Mucosa of descending colon (tissue), 3 donors: ENCODE results near the gene ASPG. TPM values are rescaled to one million over a fixed set of nuclear protein-coding genes. Genes with fewer than 3 reads are reported as not detected.

Experiments
- ATAC-seq: fragments of 200-7000 bp; cut with Tn5 transposase; one replicate; pipeline ENCODE4 v1.9.1; 2020; ENCODE audit warnings: mild to moderate bottlenecking, moderate library complexity
- DNase-seq, 3 donors: peaks; one replicate each; pipeline ENCODE4 v3.0.0-alpha.2; 2020
- H3K36me3 ChIP-seq: fragments of 200-600 bp; one replicate; pipeline ENCODE4 v1.8.0; 2021; ENCODE audit warnings: low read depth, mild to moderate bottlenecking
- H3K4me1 ChIP-seq: fragments of 200-600 bp; one replicate; pipeline ENCODE4 v1.8.0; 2021; ENCODE audit warnings: low read depth, mild to moderate bottlenecking
- H3K4me3 ChIP-seq: fragments of 200-600 bp; one replicate; pipeline ENCODE4 v1.8.0; 2021; ENCODE audit warnings: mild to moderate bottlenecking
- H3K9me3 ChIP-seq: fragments of 200-600 bp; one replicate; pipeline ENCODE4 v1.8.0; 2021; ENCODE audit warnings: mild to moderate bottlenecking
- CTCF ChIP-seq: fragments of 200-600 bp; IDR thresholded peaks from one replicate; pipeline ENCODE4 v1.8.0; 2022; ENCODE audit warnings: antibody characterized with exemption, mild to moderate bottlenecking
- intact Hi-C, 2 donors: fragments of 100-400 bp; cut with DNase I in 1 of 2; cut with micrococcal nuclease in 1 of 2; formaldehyde crosslinking; loops; one replicate each; pipeline versions ENCODE4 v1.11.0 to v1.11.1; 2022; cut with DNase I, micrococcal nuclease
- total RNA-seq, 3 donors: library from RNA; stranded (reverse); fragmentation: NEBNext Ultra II Directional in 2 of 3; extraction: Animal tissue kit (Norgen Biotek cat#: 25700) in 2 of 3; gene quantifications; one replicate each; pipeline versions ENCODE4 v1.2.1 to v1.2.4, GENCODE V29; 2021 to 2023
- donor health status: DM: no; HTN: no; CAD: no; lungs with moderate emphysema.
- donor health status: DM: no; HTN: no; CAD: no.
- donor health status: DM: no; HTN: yes; CAD: no.

Gene ASPG
- total RNA-seq, 3 donors from 2014 or later = 2.1 to 15.0 (median 14.2) TPM

- H3K4me3 ChIP-seq = no peak overlapping the region
- DNase-seq (peak in 1 of 3 donors; percentile 30), ATAC-seq (no peak)
- no peaks in the 10 kb centered on the region for H3K9me3 ChIP-seq
- no peak for TF ChIP-seq CTCF
- H3K36me3 ChIP-seq = no peaks in the 10 kb centered on the region
- intact Hi-C loops = no loop called here
- H3K4me1 ChIP-seq = no peaks in the 10 kb centered on the region
Observed at GRCh38 chr14:104148433-104149277, 63.2 kb downstream of the ASPG start.

- TF ChIP-seq CTCF = no peak
- DNase-seq = peak in 1 of 3 donors; percentile 37
Observed at GRCh38 chr14:104149278-104149595, 63.7 kb downstream of the ASPG start.

GRCh38 chr14:104149617-104150135 lies 64.2 kb downstream of the ASPG start:
- ATAC-seq (no peak), DNase-seq (peak in 1 of 3 donors; percentile 41)
- Histone ChIP-seq H3K4me3 (no peak overlapping the region), H3K36me3 (no peaks in the 10 kb centered on the region), H3K4me1 (no peaks in the 10 kb centered on the region), H3K9me3 (no peaks in the 10 kb centered on the region)
- no peak for TF ChIP-seq CTCF
- intact Hi-C loops = no loop called here

More at GRCh38 chr14:104149278-104149595, 63.7 kb downstream of the ASPG start:
- no peak overlapping the region for H3K4me3 ChIP-seq
- H3K36me3 ChIP-seq = no peaks in the 10 kb centered on the region
- ATAC-seq = no peak
- intact Hi-C loops = no loop called here
- H3K9me3 ChIP-seq = no peaks in the 10 kb centered on the region
- H3K4me1 ChIP-seq = no peaks in the 10 kb centered on the region

- H3K4me3 ChIP-seq = no peak overlapping the region
- no peaks in the 10 kb centered on the region for H3K36me3 ChIP-seq
- H3K4me1 ChIP-seq = no peaks in the 10 kb centered on the region
- ATAC-seq (no peak), DNase-seq (no peak)
- intact Hi-C loops = no loop called here
- TF ChIP-seq CTCF = no peak
- no peaks in the 10 kb centered on the region for H3K9me3 ChIP-seq
Observed at GRCh38 chr14:104150136-104151025, 64.9 kb downstream of the ASPG start.

- Histone ChIP-seq H3K4me3 (no peak overlapping the region), H3K9me3 (no peaks in the 10 kb centered on the region), H3K36me3 (no peaks in the 10 kb centered on the region), H3K4me1 (no peaks in the 10 kb centered on the region)
- no peak for TF ChIP-seq CTCF
- DNase-seq (no peak), ATAC-seq (no peak)
- intact Hi-C loops = no loop called here
Observed at GRCh38 chr14:104151026-104151381, 65.5 kb downstream of the ASPG start.
